ENCODE measurements around the gene CDCA4.

The CDCA4 gene

DNA sequence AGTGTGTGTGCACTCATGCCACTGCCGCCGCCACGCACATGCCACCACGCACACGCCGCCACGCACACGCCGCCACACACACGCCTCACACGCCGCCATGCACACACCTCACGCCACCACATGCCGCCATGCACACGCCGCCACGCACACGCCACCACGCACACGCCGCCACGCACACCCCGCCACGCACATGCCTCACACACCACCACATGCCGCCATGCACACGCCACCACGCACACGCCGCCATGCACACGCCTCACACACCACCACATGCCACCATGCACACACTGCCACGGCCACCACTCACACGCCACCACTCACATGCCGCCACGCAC, 29.0 kb downstream of the CDCA4 start:
- TF ChIP-seq, protein P1, sequence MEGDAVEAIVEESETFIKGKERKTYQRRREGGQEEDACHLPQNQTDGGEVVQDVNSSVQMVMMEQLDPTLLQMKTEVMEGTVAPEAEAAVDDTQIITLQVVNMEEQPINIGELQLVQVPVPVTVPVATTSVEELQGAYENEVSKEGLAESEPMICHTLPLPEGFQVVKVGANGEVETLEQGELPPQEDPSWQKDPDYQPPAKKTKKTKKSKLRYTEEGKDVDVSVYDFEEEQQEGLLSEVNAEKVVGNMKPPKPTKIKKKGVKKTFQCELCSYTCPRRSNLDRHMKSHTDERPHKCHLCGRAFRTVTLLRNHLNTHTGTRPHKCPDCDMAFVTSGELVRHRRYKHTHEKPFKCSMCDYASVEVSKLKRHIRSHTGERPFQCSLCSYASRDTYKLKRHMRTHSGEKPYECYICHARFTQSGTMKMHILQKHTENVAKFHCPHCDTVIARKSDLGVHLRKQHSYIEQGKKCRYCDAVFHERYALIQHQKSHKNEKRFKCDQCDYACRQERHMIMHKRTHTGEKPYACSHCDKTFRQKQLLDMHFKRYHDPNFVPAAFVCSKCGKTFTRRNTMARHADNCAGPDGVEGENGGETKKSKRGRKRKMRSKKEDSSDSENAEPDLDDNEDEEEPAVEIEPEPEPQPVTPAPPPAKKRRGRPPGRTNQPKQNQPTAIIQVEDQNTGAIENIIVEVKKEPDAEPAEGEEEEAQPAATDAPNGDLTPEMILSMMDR (IDR thresholded peaks at IDR 0.05; ENCODE audit: extremely low read depth, insufficient read depth, missing control alignments): no peak
- DNase-seq (ENCODE audit: low spot score): no peak
- in situ Hi-C loops (cut with MboI; ENCODE audit: low pct_unique_long_range_greater_than_20kb, low sequenced_read_pairs, unreplicated experiment): no loop called here

DNA sequence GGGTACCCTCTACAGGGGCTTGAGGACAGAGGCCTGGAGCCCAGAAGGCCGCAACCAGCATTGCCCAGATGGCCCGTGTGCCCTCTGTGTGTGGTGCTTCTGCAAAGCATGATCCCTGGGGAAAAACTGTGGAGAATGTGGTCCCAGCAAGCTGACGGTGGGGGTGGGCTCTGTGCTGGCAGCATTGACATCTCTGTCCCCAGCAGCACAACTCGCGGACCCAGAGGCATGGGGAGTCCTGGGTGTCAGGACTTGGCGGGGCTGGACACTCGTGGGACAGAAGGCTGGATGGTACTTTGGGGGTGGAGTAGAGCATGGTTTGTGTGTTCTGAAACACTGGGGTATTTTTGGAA, 31.0 kb downstream of the CDCA4 start:
- DNase-seq (ENCODE audit: low spot score): no peak
- TF ChIP-seq, protein P1 (IDR thresholded peaks at IDR 0.05; ENCODE audit: extremely low read depth, insufficient read depth, missing control alignments): no peak
- in situ Hi-C loops (cut with MboI; ENCODE audit: low pct_unique_long_range_greater_than_20kb, low sequenced_read_pairs, unreplicated experiment): no loop called here

DNA sequence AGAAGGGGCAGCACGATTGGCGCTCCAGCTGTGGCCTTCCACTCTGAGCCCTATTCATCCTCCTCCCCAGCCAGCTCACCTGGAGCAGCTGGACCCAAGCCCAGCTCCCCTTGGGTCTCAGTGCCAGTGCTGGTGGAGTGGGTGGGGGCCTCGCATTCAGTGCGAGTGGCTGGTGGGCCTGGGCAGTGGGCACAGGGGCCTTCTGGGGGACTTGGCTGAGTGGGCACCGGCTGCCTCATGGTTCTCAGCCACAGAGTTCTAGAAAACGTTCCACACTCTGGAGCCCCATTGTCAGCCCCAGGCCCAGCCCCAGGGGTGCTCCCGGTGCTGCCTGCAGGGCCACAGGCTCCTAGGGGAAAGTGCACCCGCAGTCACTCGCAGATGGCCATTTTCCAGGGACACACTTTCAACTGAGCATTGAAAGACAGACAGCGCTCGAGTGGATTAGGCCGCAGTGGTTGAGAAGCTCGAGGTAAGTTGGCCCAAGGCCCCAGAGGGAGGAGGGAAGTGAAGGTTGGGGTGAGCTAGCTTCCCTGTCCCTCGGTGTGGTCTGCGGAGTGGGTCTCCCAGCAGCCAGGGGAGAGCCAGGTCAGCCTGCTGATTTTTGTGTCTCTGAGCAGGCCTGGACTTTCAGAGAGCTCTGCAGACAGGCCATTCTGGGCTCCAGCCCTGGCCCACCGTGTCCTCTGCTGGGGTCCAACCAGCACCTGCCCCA, 31.5 kb downstream of the CDCA4 start:
- TF ChIP-seq, protein P1 (IDR thresholded peaks at IDR 0.05; ENCODE audit: extremely low read depth, insufficient read depth, missing control alignments): no peak
- DNase-seq (ENCODE audit: low spot score): no peak
- in situ Hi-C loops (cut with MboI; ENCODE audit: low pct_unique_long_range_greater_than_20kb, low sequenced_read_pairs, unreplicated experiment): no loop called here

DNA sequence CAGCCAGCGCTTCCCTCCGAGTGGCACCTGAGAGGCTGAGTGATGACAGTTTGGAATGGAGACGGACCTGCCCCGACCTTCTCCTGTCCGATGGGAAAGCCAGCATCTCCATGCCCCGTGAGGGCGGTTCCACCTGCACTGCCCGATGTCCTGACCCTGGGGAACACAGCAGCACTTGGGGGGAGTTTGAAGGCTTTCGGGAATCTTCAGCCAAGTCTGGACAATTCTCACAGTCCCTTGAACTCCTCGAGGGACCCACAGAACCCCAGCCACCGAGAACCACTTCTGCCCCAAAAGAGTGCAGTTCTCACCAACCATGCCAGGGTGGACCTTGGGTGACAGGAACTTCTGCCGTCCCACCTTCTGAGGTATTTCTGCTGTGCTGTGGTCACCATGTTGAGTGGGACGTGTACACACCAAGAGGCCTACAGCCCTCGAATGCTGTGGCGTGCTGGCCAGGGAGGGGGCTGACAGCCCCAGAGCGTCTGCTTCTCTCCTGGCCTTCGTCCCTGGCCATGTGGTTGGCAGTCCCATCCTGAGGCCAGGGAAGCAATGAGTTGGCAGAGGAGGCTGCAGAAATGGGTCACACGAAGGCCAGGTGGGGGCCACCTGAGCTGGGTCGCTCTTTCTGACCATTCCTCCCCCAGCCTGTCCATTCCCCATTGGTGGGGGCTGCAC, 34.3 kb downstream of the CDCA4 start:
- TF ChIP-seq, protein P1 (IDR thresholded peaks at IDR 0.05; ENCODE audit: extremely low read depth, insufficient read depth, missing control alignments): no peak
- no peak for DNase-seq (ENCODE audit: low spot score)
- in situ Hi-C loops (cut with MboI; ENCODE audit: low pct_unique_long_range_greater_than_20kb, low sequenced_read_pairs, unreplicated experiment): no loop called here

DNA sequence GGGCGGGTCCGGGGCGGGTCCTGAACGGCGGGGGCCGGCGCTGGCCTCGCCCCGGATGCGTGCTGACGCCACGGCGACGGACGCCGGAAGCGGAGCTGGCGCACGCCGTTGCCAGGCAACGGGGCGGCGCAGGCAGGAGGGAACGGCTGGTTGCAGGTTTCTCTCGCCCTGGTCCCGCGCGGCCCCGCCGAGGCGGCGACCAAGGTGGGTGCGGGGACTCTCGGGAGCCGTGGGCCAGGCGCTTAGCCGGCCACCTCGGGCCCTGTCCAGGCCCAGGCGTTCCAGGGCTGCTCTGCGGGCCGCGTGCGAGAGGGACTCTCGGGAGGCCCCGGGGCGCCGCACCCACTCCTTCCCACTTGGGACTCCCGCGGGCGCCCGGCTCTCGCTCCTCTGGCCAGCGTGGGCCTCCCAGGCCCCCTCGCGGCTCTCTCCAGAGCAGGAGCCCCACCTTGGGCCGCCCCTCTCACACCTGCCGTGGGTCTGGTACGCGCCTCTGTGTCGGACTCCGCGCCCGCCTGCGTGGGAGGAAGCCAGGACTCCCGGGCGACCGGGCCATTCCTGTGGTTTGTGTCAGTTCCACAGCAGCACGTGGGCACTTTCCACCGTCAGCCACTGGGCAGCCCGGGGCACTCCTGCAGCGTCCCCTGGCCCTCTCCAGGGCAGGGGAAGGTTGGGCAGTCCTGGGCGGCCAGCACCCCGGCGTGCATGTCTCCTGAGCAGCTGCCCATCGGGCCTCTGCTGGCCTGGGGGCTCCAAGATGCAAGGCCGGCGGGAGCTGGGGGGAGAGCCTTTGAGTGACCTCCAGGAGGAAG, 35.0 kb downstream of the CDCA4 start, which contains the start of gene CLBA1:
Gene CLBA1, plus strand, starts transcription at position 114 of the 812 bp plus-strand sequence. Its CDS starts 644 bp downstream, at position 758.
- TF ChIP-seq, protein P1 (IDR thresholded peaks at IDR 0.05; ENCODE audit: extremely low read depth, insufficient read depth, missing control alignments): no peak
- peak; percentile 100 for DNase-seq (ENCODE audit: low spot score)
- in situ Hi-C loops (cut with MboI; ENCODE audit: low pct_unique_long_range_greater_than_20kb, low sequenced_read_pairs, unreplicated experiment): no loop called here

DNA sequence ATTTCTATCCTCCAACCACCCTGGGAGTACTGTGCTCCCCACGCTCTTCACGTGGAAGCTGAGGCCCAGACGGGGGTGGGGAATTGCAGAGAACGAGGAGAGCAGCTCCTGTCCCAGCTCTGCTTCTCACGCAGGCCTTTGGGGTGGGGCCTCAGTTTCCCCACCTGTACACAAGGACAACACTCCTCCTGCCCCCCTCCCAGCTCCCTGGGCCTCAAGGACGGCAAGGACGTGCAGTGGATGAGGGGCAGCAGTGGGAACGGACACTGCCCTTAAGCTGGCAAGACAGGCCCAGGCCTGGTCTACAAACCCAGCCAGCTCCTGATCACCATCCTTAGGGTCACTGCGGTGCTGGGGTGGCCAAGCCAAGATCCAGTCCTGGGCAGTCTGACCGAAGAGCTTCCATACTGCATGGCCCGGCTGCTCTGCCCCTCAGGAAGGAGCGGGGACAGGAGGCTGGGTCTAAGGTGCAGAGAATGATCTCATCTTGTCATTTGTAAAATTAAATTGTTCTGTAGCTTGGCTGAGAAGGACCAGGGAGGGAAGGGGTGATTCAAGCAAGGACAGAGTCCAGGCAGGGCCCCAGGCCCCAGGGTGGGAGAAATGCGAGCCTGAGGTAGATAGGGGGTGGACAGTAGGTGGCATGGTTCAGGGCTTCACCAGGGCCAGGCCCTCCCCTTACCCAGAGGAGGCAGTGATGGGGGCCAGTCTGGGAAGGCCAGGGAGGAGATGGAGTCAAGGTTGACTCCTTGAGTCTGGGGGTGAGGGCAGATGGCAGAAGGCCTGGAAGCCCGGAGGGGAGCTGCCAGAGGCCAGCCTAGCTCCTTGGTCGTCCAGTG, 36.6 kb downstream of the CDCA4 start:
- in situ Hi-C loops (cut with MboI; ENCODE audit: low pct_unique_long_range_greater_than_20kb, low sequenced_read_pairs, unreplicated experiment): loop anchor here (5.0 kb wide), 1 partner anchor 58 kb away; no protein-coding TSS in a partner anchor
- TF ChIP-seq, protein P1 (IDR thresholded peaks at IDR 0.05; ENCODE audit: extremely low read depth, insufficient read depth, missing control alignments): no peak

More for the DNA sequence above, 36.6 kb downstream of the CDCA4 start:
- DNase-seq (ENCODE audit: low spot score): no peak
